H1 (cell line): Measurements from ENCODE around the gene PLEKHA4. TPM values are rescaled to one million over a fixed set of nuclear protein-coding genes. Genes with fewer than 3 reads are reported as not detected.

Experiments used
- CTCF ChIA-PET: fragments of 300-600 bp; sonication (Branson Sonifier 250); formaldehyde crosslinking; loops from one replicate; lab custom pipeline; 2021; ENCODE audit not compliant: partially characterized antibody; lab: Charles Lee
- POLR2A ChIA-PET: fragments of 300-600 bp; sonication (Branson Sonifier 250); formaldehyde crosslinking; loops from one replicate; lab custom pipeline; 2021; ENCODE audit warnings: inconsistent platforms; ENCODE audit not compliant: partially characterized antibody; lab: Charles Lee
- DNase-seq, 2 experiments: peaks; one replicate each; pipeline versions ENCODE4 v3.0.0 to v3.0.0-alpha.2; 2010 to 2022; ENCODE audit warnings: low spot score in 2 of 2, low read depth in 1 of 2, mixed read lengths in 1 of 2
- FAIRE-seq: peaks from 2 replicates; lab custom pipeline; 2011; peaks lifted over from hg19 to GRCh38; lab: Jason Lieb, UNC
- H2AFZ ChIP-seq: 2 replicates; pipeline ENCODE4 v1.8.1; 2012; ENCODE audit warnings: low read length, inconsistent platforms
- H2AK5ac ChIP-seq: 2 replicates; pipeline ENCODE4 v1.6.1; 2013; ENCODE audit warnings: low read depth, low read length
- H2BK120ac ChIP-seq: replicated peaks from 2 replicates; pipeline ENCODE3; 2013; ENCODE audit warnings: low read depth, low read length, inconsistent platforms
- H2BK12ac ChIP-seq: 2 replicates; pipeline ENCODE4 v1.6.1; 2013; ENCODE audit warnings: low read depth, low read length
- H2BK15ac ChIP-seq: 2 replicates; pipeline ENCODE4 v1.6.1; 2013; ENCODE audit warnings: low read length
- H2BK20ac ChIP-seq: 2 replicates; pipeline ENCODE4 v1.6.1; 2013; ENCODE audit warnings: low read length
- H2BK5ac ChIP-seq: 2 replicates; pipeline ENCODE4 v1.6.1; 2013; ENCODE audit warnings: low read depth, low read length
- H3K14ac ChIP-seq: 2 replicates; pipeline ENCODE4 v1.6.1; 2013; ENCODE audit warnings: inconsistent platforms; ENCODE audit not compliant: insufficient read length
- H3K18ac ChIP-seq: 2 replicates; pipeline ENCODE4 v1.6.1; 2013; ENCODE audit warnings: low read length; ENCODE audit errors: extremely low read depth
- H3K23ac ChIP-seq: 2 replicates; pipeline ENCODE4 v1.6.1; 2013; ENCODE audit warnings: inconsistent platforms; ENCODE audit not compliant: insufficient read length
- H3K23me2 ChIP-seq: 2 replicates; pipeline ENCODE4 v1.6.1; 2013; ENCODE audit warnings: low read depth, low read length
- H3K27ac ChIP-seq: 2 replicates; pipeline ENCODE4 v1.6.1; 2011; ENCODE audit warnings: low read depth, low read length, inconsistent platforms
- H3K27me3 ChIP-seq, 4 experiments: replicated peaks in 1 of 4; 1 replicate in 1 of 4; 2 replicates in 3 of 4; pipeline versions ENCODE4 v1.6.1 to v1.8.1; 2011 to 2013; ENCODE audit warnings: low read length in 3 of 4, mild to moderate bottlenecking in 3 of 4, inconsistent platforms in 2 of 4, mixed read lengths in 2 of 4, moderate library complexity in 1 of 4; ENCODE audit not compliant: control insufficient read depth in 3 of 4, insufficient read depth in 3 of 4; ENCODE audit errors: extremely low read depth in 1 of 4
- H3K36me3 ChIP-seq, 4 experiments: 2 replicates each; pipeline versions ENCODE4 v1.6.1 to v1.8.1; 2011 to 2013; ENCODE audit warnings: mild to moderate bottlenecking in 4 of 4, low read length in 3 of 4, moderate library complexity in 2 of 4, control low read depth in 1 of 4, inconsistent platforms in 1 of 4; ENCODE audit not compliant: insufficient read depth in 4 of 4, control insufficient read depth in 2 of 4
- H3K4ac ChIP-seq: replicated peaks from 2 replicates; pipeline ENCODE3; 2013; ENCODE audit warnings: low read length, low read depth, mixed read lengths, inconsistent platforms; ENCODE audit not compliant: insufficient read length
- H3K4me1 ChIP-seq, 4 experiments: replicated peaks in 1 of 4; 1 replicate in 1 of 4; 2 replicates in 3 of 4; pipeline versions ENCODE4 v1.6.1 to v1.8.1; 2011 to 2013; ENCODE audit warnings: low read length in 3 of 4, inconsistent platforms in 2 of 4, mixed read lengths in 1 of 4; ENCODE audit not compliant: insufficient read depth in 4 of 4, control insufficient read depth in 3 of 4
- H3K4me2 ChIP-seq, 2 experiments: 2 replicates each; pipeline versions ENCODE4 v1.6.1 to v1.8.1; 2011 to 2013; ENCODE audit warnings: low read depth in 2 of 2, low read length in 2 of 2, control low read depth in 1 of 2, inconsistent platforms in 1 of 2, mild to moderate bottlenecking in 1 of 2; ENCODE audit not compliant: insufficient read depth in 1 of 2
- H3K4me3 ChIP-seq, 4 experiments: fragments of 200-600, 300-600 bp in 1 of 4; sonication (generic), shearing (Covaris generic), sonication (Bioruptor Twin) in 1 of 4; 2 replicates each; pipeline versions ENCODE4 v1.5.1 to v1.8.1; 2011 to 2016; ENCODE audit warnings: low read length in 4 of 4, low read depth in 3 of 4, control low read depth in 2 of 4, inconsistent platforms in 2 of 4, mild to moderate bottlenecking in 2 of 4, mixed read lengths in 1 of 4, moderate library complexity in 1 of 4; ENCODE audit not compliant: insufficient read depth in 2 of 4; ENCODE audit errors: extremely low read depth in 1 of 4
- H3K56ac ChIP-seq: replicated peaks from 2 replicates; pipeline ENCODE3; 2013; ENCODE audit warnings: low read depth, mild to moderate bottlenecking, mixed read lengths, low read length, inconsistent platforms; ENCODE audit not compliant: insufficient read length
- H3K79me1 ChIP-seq: 2 replicates; pipeline ENCODE4 v1.6.1; 2013; ENCODE audit warnings: low read depth, low read length, control low read depth
- H3K79me2 ChIP-seq, 2 experiments: 2 replicates each; pipeline versions ENCODE4 v1.6.1 to v1.8.1; 2012 to 2013; ENCODE audit warnings: low read length in 2 of 2, mild to moderate bottlenecking in 2 of 2, inconsistent platforms in 1 of 2; ENCODE audit not compliant: insufficient read depth in 2 of 2, control insufficient read depth in 1 of 2
- H3K9ac ChIP-seq, 4 experiments: replicated peaks in 1 of 4; 1 replicate in 1 of 4; 2 replicates in 3 of 4; pipeline versions ENCODE4 v1.6.1 to v1.8.1; 2011 to 2013; ENCODE audit warnings: low read depth in 3 of 4, low read length in 3 of 4, control low read depth in 2 of 4, mild to moderate bottlenecking in 2 of 4, moderate library complexity in 2 of 4, inconsistent platforms in 1 of 4; ENCODE audit errors: extremely low read depth in 1 of 4
- H3K9me3 ChIP-seq, 2 experiments: 2 replicates each; pipeline versions ENCODE4 v1.6.1 to v1.8.1; 2012 to 2013; ENCODE audit warnings: mild to moderate bottlenecking in 2 of 2, moderate library complexity in 2 of 2, control low read depth in 1 of 2, inconsistent platforms in 1 of 2, low read depth in 1 of 2, low read length in 1 of 2, mixed read lengths in 1 of 2; ENCODE audit not compliant: insufficient read depth in 2 of 2
- H4K20me1 ChIP-seq, 2 experiments: replicated peaks in 1 of 2; 2 replicates each; pipeline versions ENCODE3 to v1.8.1; 2011 to 2013; ENCODE audit warnings: inconsistent platforms in 2 of 2, low read length in 2 of 2, mild to moderate bottlenecking in 1 of 2; ENCODE audit not compliant: insufficient read depth in 2 of 2, control insufficient read depth in 1 of 2
- H4K5ac ChIP-seq: 2 replicates; pipeline ENCODE4 v1.6.1; 2013; ENCODE audit warnings: low read length, low read depth, mixed read lengths, inconsistent platforms; ENCODE audit not compliant: insufficient read length
- H4K8ac ChIP-seq: 2 replicates; pipeline ENCODE4 v1.8.0; 2013; ENCODE audit warnings: mild to moderate bottlenecking, moderate library complexity, low read length, inconsistent platforms; ENCODE audit not compliant: insufficient read depth; ENCODE audit errors: extremely low read depth
- H4K91ac ChIP-seq: replicated peaks from 2 replicates; pipeline ENCODE3; 2013; ENCODE audit warnings: low read length, mixed read lengths, inconsistent platforms; ENCODE audit not compliant: insufficient read length
- POLR2A ChIP-seq, 2 experiments: IDR thresholded peaks; 1 replicate in 1 of 2; 2 replicates in 1 of 2; pipeline ENCODE4 v1.6.1; 2011; ENCODE audit warnings: low read depth in 2 of 2, low read length in 2 of 2, mild to moderate bottlenecking in 2 of 2; ENCODE audit errors: control extremely low read depth in 1 of 2
- SIRT6 ChIP-seq: IDR thresholded peaks from one replicate; pipeline ENCODE4 v1.7.1; 2012; ENCODE audit warnings: low read length, inconsistent platforms
- SP2 ChIP-seq: IDR thresholded peaks from 2 replicates; pipeline ENCODE4 v1.6.1; 2012; ENCODE audit warnings: mild to moderate bottlenecking, low read length, inconsistent platforms
- TAF1 ChIP-seq: IDR thresholded peaks from 2 replicates; pipeline ENCODE4 v1.6.1; 2011; ENCODE audit warnings: mild to moderate bottlenecking, low read depth, low read length
- TBP ChIP-seq: IDR thresholded peaks from 2 replicates; pipeline ENCODE4 v1.6.1; 2011; ENCODE audit warnings: low read depth, low read length, improper control_type of control experiment
- WGBS, 2 experiments: shearing (Covaris generic) in 1 of 2; methylation state at CpG; one replicate each; pipeline versions ENCODE4 v1.1.6 to v1.1.7; 2013 to 2015; ENCODE audit warnings: low lambda C conversion rate in 2 of 2, mixed read lengths in 2 of 2, inconsistent platforms in 1 of 2, low coverage in 1 of 2, missing lambda C conversion rate in 1 of 2; ENCODE audit not compliant: insufficient replicate concordance in 2 of 2, insufficient coverage in 1 of 2, insufficient read length in 1 of 2; ENCODE audit errors: extremely low coverage in 1 of 2, missing lambda C conversion rate in 1 of 2; 5-methylcytosine and 5-hydroxymethylcytosine counted together
- polyA plus RNA-seq, 7 experiments: library from polyadenylated mRNA; depleted of rRNA in 3 of 7; stranded (reverse) in 5 of 7; unstranded in 2 of 7; fragments of >200 nt in 5 of 7; fragments of 200-250 nt in 2 of 7; gene quantifications; 1 replicate in 5 of 7; 2 replicates in 1 of 7; 4 replicates in 1 of 7; pipeline versions ENCODE4 v1.2.1 to v1.2.3, GENCODE V29; 2011 to 2013; ENCODE audit warnings: missing spikeins in 2 of 7, mixed read lengths in 2 of 7
- total RNA-seq: library from RNA; stranded (reverse); fragmentation: NEBNext Ultra II Directional; extraction: Animal tissue kit (Norgen Biotek cat#: 25700); gene quantifications from 2 replicates; pipeline ENCODE4 v1.2.1, GENCODE V29; 2021

The PLEKHA4 gene
- total and polyA plus RNA-seq, 2 of the 8 experiments (the other 6 are each of a cell fraction or from before 2014, with no cell fraction given), result 8.2 to 18.0 TPM

GRCh38 chr19:48872884-48873475 is 4.6 kb upstream of the PLEKHA4 start:
- CTCF ChIA-PET, result interaction anchor here (0.6 to 1.1 kb wide), 4 partner anchors 9 to 29 kb away, joined by 3 to 4 read pairs (median 3); no protein-coding TSS in a partner anchor
- H3K18ac ChIP-seq, result no peak overlapping the region
- H3K79me1 ChIP-seq, result peaks cover 9% of the 10 kb centered on the region
- H3K4me2 ChIP-seq, result peak overlapping the region; percentile 83 to 95
- peak overlapping the region; percentile 5; the same call in 1 of the 2 replicates for H2AK5ac ChIP-seq
- peak overlapping the region; percentile 64; the same call in 1 of the 2 replicates for H2BK12ac ChIP-seq
- H3K56ac ChIP-seq, result no peak overlapping the region
- no peak overlapping the region for H2BK120ac ChIP-seq
- H3K23me2 ChIP-seq, result peaks cover 7% of the 10 kb centered on the region
- H2BK15ac ChIP-seq, result 0 out of 2 replicates have a peak overlapping the region, but pooled peaks have one; percentile 31
- H4K20me1 ChIP-seq, result peaks cover 9 to 13% of the 10 kb centered on the region in 2 experiments
- H2AFZ ChIP-seq, result no peak overlapping the region
- DNase-seq, result peak; percentile 49 to 72
- peak overlapping the region; percentile 94 for H2BK5ac ChIP-seq
- peaks cover 7 to 25% of the 10 kb centered on the region in 2 experiments; a peak in 3 of 4 replicates for H3K79me2 ChIP-seq
- no peak overlapping the region for H3K4ac ChIP-seq
- H3K27ac ChIP-seq, result peak overlapping the region; percentile 98
- H3K4me3 ChIP-seq, result peak overlapping the region; percentile 80 to 97 (median 92)
- FAIRE-seq, result no peak
- H3K23ac ChIP-seq, result no peak overlapping the region
- POLR2A ChIA-PET, result interaction anchor here (0.5 to 7.2 kb wide), 38 partner anchors 9 to 409 kb away, joined by 3 to 115 read pairs (median 5); partner anchors contain the start of genes CA11, FAM83E, FTL and GYS1
- no peak overlapping the region for H4K5ac ChIP-seq
- H3K14ac ChIP-seq, result no peak overlapping the region
- peaks cover 13 to 31% (median 21%) of the 10 kb centered on the region in 4 experiments; a peak in 7 of 8 replicates for H3K36me3 ChIP-seq
- H4K8ac ChIP-seq, result peak overlapping the region; percentile 58; the same call in 1 of the 2 replicates
- no peaks in the 10 kb centered on the region for H3K27me3 ChIP-seq
- peak overlapping the region; percentile 91 to 99 (median 98) for H3K9ac ChIP-seq
- H4K91ac ChIP-seq, result no peak overlapping the region
- no peaks in the 10 kb centered on the region for H3K9me3 ChIP-seq
- 28% methylated on average over 14 of the region's 14 CpGs; no CpG with 5 or more reads in 1 of the 2 experiments for WGBS, 2 experiments
- H3K4me1 ChIP-seq, result peaks cover 5 to 22% (median 10%) of the 10 kb centered on the region in 4 experiments
- H2BK20ac ChIP-seq, result no peak overlapping the region
- TF ChIP-seq TAF1 (peak; percentile 64; the same call in 1 of the 2 replicates), POLR2A (IDR thresholded peaks at IDR 0.05; ENCODE audit: control extremely low read depth in 1 of 2, low read depth in 2 of 2, low read length in 2 of 2) (peak in 1 of 2 experiments; percentile 18; a peak in 2 of 3 replicates), TBP (peak; percentile 54), SIRT6 (no peak), SP2 (no peak)
